OCI-LY7 (cell line): Measurements from ENCODE around the gene XYLT1. TPM values are rescaled to one million over a fixed set of nuclear protein-coding genes. Genes with fewer than 3 reads are reported as not detected.

Source experiments
- BruUV-seq: library from RNA; stranded (reverse); fragments of 400-500 nt; replicated peaks from 2 replicates; lab custom pipeline; 2021; lab: Mats Ljungman, UMichigan
- CTCF ChIA-PET: fragments of 300-600 bp; sonication (Branson Sonifier 250); formaldehyde crosslinking; loops from one replicate; lab custom pipeline; 2022; ENCODE audit warnings: antibody characterized with exemption; ENCODE audit not compliant: unreplicated experiment; lab: Charles Lee
- POLR2A ChIA-PET: fragments of 300-600 bp; sonication (Branson Sonifier 250); formaldehyde crosslinking; loops from one replicate; lab custom pipeline; 2022; ENCODE audit warnings: antibody characterized with exemption; lab: Charles Lee
- DNase-seq: peaks from one replicate; pipeline ENCODE4 v3.0.0-alpha.2; 2015; ENCODE audit warnings: low spot score
- H2AFZ ChIP-seq: fragments of 200-600 bp; sonication (generic), shearing (Covaris generic); 2 replicates; pipeline ENCODE4 v1.6.1; 2014; ENCODE audit warnings: mild to moderate bottlenecking, antibody characterized with exemption, low read length, moderate library complexity
- H3K27ac ChIP-seq: fragments of 200-600 bp; sonication (generic); 2 replicates; pipeline ENCODE4 v1.5.1; 2014; ENCODE audit warnings: mixed run types, low read depth, mild to moderate bottlenecking, moderate library complexity, low read length, inconsistent platforms; ENCODE audit not compliant: poor library complexity, severe bottlenecking
- H3K36me3 ChIP-seq: fragments of 200-600 bp; sonication (generic); 2 replicates; pipeline ENCODE4 v1.6.1; 2014; ENCODE audit warnings: mild to moderate bottlenecking, antibody characterized with exemption, low read length, moderate library complexity, mixed read lengths; ENCODE audit not compliant: insufficient read depth
- H3K4me1 ChIP-seq: fragments of 200-600 bp; sonication (generic); 2 replicates; pipeline ENCODE4 v1.5.1; 2014; ENCODE audit warnings: mild to moderate bottlenecking, low read length; ENCODE audit not compliant: insufficient read depth, poor library complexity, severe bottlenecking
- H3K4me2 ChIP-seq: fragments of 200-600 bp; sonication (generic); 2 replicates; pipeline ENCODE4 v1.6.1; 2014; ENCODE audit warnings: mild to moderate bottlenecking, low read length
- H3K4me3 ChIP-seq: fragments of 200-600 bp; sonication (generic); 2 replicates; pipeline ENCODE4 v1.5.1; 2014; ENCODE audit warnings: mild to moderate bottlenecking, low read depth, low read length; ENCODE audit not compliant: poor library complexity, severe bottlenecking
- H3K79me2 ChIP-seq: fragments of 200-600 bp; sonication (generic); 2 replicates; pipeline ENCODE4 v1.6.1; 2016; ENCODE audit warnings: low read depth, mild to moderate bottlenecking, low read length, moderate library complexity, mixed read lengths; ENCODE audit not compliant: insufficient read depth
- H3K9me2 ChIP-seq: fragments of 200-600 bp; sonication (generic); 2 replicates; pipeline ENCODE4 v1.6.1; 2016; ENCODE audit warnings: mild to moderate bottlenecking, low read length, mixed read lengths; ENCODE audit not compliant: insufficient read depth
- H3K9me3 ChIP-seq: fragments of 200-600 bp; sonication (generic); 2 replicates; pipeline ENCODE4 v1.6.1; 2014; ENCODE audit warnings: mild to moderate bottlenecking, mixed run types, low read length, mixed read lengths
- H4K20me1 ChIP-seq: fragments of 200-600 bp; sonication (generic); 2 replicates; pipeline ENCODE4 v1.6.1; 2014; ENCODE audit warnings: mild to moderate bottlenecking, antibody characterized with exemption, low read length, moderate library complexity, mixed read lengths; ENCODE audit not compliant: insufficient read depth
- CTCF ChIP-seq: fragments of 200-600 bp; sonication (generic); conservative IDR thresholded peaks from 2 replicates; pipeline ENCODE4 v1.5.1; 2014; ENCODE audit warnings: mild to moderate bottlenecking, antibody characterized with exemption, low read length, moderate library complexity, mixed read lengths
- EZH2phosphoT487 ChIP-seq: fragments of 200-600 bp; sonication (generic); IDR thresholded peaks from 2 replicates; pipeline ENCODE4 v1.6.1; 2018; ENCODE audit warnings: low read depth, borderline replicate concordance, mild to moderate bottlenecking, mixed run types, antibody characterized with exemption, low read length, moderate library complexity, mixed read lengths
- intact Hi-C: fragments of 100-400 bp; cut with micrococcal nuclease; formaldehyde crosslinking; loops from one replicate; pipeline ENCODE4 v1.10.0; 2022; ENCODE audit not compliant: unreplicated experiment
- total RNA-seq, 2 experiments: library from RNA; depleted of rRNA in 1 of 2; stranded (reverse); fragments of >200 nt in 1 of 2; shearing (Covaris generic) in 1 of 2; gene quantifications; 2 replicates each; pipeline ENCODE4 v1.2.3, GENCODE V29; 2014 to 2022

XYLT1 gene
- total RNA-seq, 2 experiments from 2014 or later = 36.3 to 50.0 TPM

- DNase-seq = no peak
Observed at GRCh38 chr16:17184026-17184425, 286.7 kb downstream of the XYLT1 start.

GRCh38 chr16:17177959-17178905 is 292.5 kb downstream of the XYLT1 start:
- Histone ChIP-seq H3K4me2 (no peak overlapping the region), H3K9me3 (no peaks in the 10 kb centered on the region), H3K79me2 (no peaks in the 10 kb centered on the region), H3K4me3 (no peak overlapping the region), H3K36me3 (peaks cover 21% of the 10 kb centered on the region), H2AFZ (no peak overlapping the region), H4K20me1 (no peaks in the 10 kb centered on the region), H3K9me2 (no peaks in the 10 kb centered on the region), H3K27ac (no peak overlapping the region), H3K4me1 (no peaks in the 10 kb centered on the region)
- intact Hi-C loops = no loop called here
- TF ChIP-seq EZH2phosphoT487 (no peak), CTCF (no peak)
- no peak for DNase-seq
- ChIA-PET CTCF (no interaction called here), POLR2A (no interaction called here)
- no TSS peak for BruUV-seq

More at GRCh38 chr16:17184026-17184425, 286.7 kb downstream of the XYLT1 start:
- H3K4me1 ChIP-seq = no peaks in the 10 kb centered on the region
- intact Hi-C loops = no loop called here
- no peak overlapping the region for H2AFZ ChIP-seq
- CTCF ChIA-PET = no interaction called here
- H3K4me2 ChIP-seq = no peak overlapping the region
- TF ChIP-seq CTCF (no peak), EZH2phosphoT487 (no peak)
- POLR2A ChIA-PET = no interaction called here
- H4K20me1 ChIP-seq = no peaks in the 10 kb centered on the region
- no peak overlapping the region for H3K27ac ChIP-seq
- BruUV-seq = no TSS peak
- no peaks in the 10 kb centered on the region for H3K79me2 ChIP-seq
- no peaks in the 10 kb centered on the region for H3K9me3 ChIP-seq
- no peak overlapping the region for H3K4me3 ChIP-seq
- H3K9me2 ChIP-seq = no peaks in the 10 kb centered on the region
- peaks cover 17% of the 10 kb centered on the region for H3K36me3 ChIP-seq
